Measurements from ENCODE around the gene TEX51.

DNA sequence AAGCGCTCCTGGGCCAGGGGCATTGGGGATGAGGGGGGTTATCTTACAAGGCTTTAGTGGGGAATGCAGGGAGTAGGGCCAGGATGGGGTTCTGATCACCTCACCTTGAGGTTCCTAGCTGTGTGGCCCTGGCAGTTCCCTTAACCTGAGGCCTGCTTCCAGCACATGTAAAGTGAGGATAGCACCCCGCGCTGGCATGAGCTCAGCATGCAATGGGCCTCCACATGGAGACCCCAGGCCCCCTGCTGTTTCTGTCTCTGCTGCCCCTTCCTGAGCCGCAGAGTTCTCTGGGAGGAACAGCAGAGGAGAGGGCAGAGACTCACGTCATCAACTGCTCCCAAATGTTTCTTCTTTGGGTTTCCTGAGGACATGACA is 8.6 kb upstream of the TEX51 start:
- no peak for TF ChIP-seq PATZ1 (CRISPR knock-in tag; IDR thresholded peaks at IDR 0.05; ENCODE audit: borderline replicate concordance)
- no peak for TF ChIP-seq BACH2 (CRISPR knock-in tag; IDR thresholded peaks at IDR 0.05; ENCODE audit: borderline replicate concordance)
- no peak for TF ChIP-seq TOX (CRISPR knock-in tag; IDR thresholded peaks at IDR 0.05; ENCODE audit: borderline replicate concordance)
- no peak for TF ChIP-seq ARNTL (CRISPR knock-in tag; IDR thresholded peaks at IDR 0.05; ENCODE audit: borderline replicate concordance, low read depth)
- no peak for TF ChIP-seq ZFP30 (CRISPR knock-in tag; IDR thresholded peaks at IDR 0.05)
- no peak for TF ChIP-seq ZNF565 (CRISPR knock-in tag; conservative IDR thresholded peaks at IDR 0.05; ENCODE audit: low read depth)
- no peak for TF ChIP-seq CREB5 (CRISPR knock-in tag; IDR thresholded peaks at IDR 0.05; ENCODE audit: low read depth)
- no peak for TF ChIP-seq ZNF70 (CRISPR knock-in tag; IDR thresholded peaks at IDR 0.05)
- TF ChIP-seq ESRRG (CRISPR knock-in tag; IDR thresholded peaks at IDR 0.05): no peak
- no peak for TF ChIP-seq ZNF8 (CRISPR knock-in tag; IDR thresholded peaks at IDR 0.05)
- no peak for TF ChIP-seq RARB (CRISPR knock-in tag; IDR thresholded peaks at IDR 0.05)
- TF ChIP-seq SNAI2 (CRISPR knock-in tag; IDR thresholded peaks at IDR 0.05): no peak
- no peak for TF ChIP-seq OSR1 (CRISPR knock-in tag; IDR thresholded peaks at IDR 0.05)

All from SK-N-SH treated with all-trans-retinoic acid at 6 μM for 48 hours (cell line).